Hepatocyte (in vitro differentiated cells): ENCODE data around the gene ERMARD. TPM values are rescaled to one million over a fixed set of nuclear protein-coding genes. Genes with fewer than 3 reads are reported as not detected.

Source experiments
- DNase-seq: peaks from one replicate; pipeline ENCODE4 v3.0.0-alpha.2; 2016; ENCODE audit warnings: low spot score
- H2AFZ ChIP-seq: fragments of 200-600 bp; sonication (generic); 2 replicates; pipeline ENCODE4 v1.6.0; 2016; ENCODE audit warnings: antibody characterized with exemption, mild to moderate bottlenecking
- H3K27ac ChIP-seq: fragments of 200-600 bp; sonication (generic); 2 replicates; pipeline ENCODE4 v1.5.1; 2016; ENCODE audit warnings: mild to moderate bottlenecking
- H3K27me3 ChIP-seq: fragments of 200-600 bp; sonication (generic); 2 replicates; pipeline ENCODE4 v1.6.1; 2016
- H3K36me3 ChIP-seq: fragments of 200-600 bp; sonication (generic); replicated peaks from 2 replicates; pipeline ENCODE4 v1.5.1; 2016; ENCODE audit warnings: low read depth; ENCODE audit not compliant: insufficient read depth
- H3K4me1 ChIP-seq: fragments of 200-600 bp; sonication (generic); 2 replicates; pipeline ENCODE4 v1.5.1; 2016; ENCODE audit warnings: mild to moderate bottlenecking, moderate library complexity; ENCODE audit not compliant: insufficient read depth
- H3K4me2 ChIP-seq: fragments of 200-600 bp; sonication (generic); 2 replicates; pipeline ENCODE4 v1.6.0; 2016
- H3K4me3 ChIP-seq: fragments of 200-600 bp; sonication (generic); 2 replicates; pipeline ENCODE4 v1.5.1; 2016; ENCODE audit warnings: mild to moderate bottlenecking
- H3K79me2 ChIP-seq: fragments of 200-600 bp; sonication (generic); 2 replicates; pipeline ENCODE4 v1.6.0; 2017; ENCODE audit warnings: mild to moderate bottlenecking
- H3K9me2 ChIP-seq: fragments of 200-600 bp; sonication (generic); replicated peaks from 2 replicates; pipeline ENCODE4 v1.6.0; 2017; ENCODE audit warnings: mild to moderate bottlenecking; ENCODE audit not compliant: insufficient read depth
- H3K9me3 ChIP-seq: fragments of 200-600 bp; sonication (generic); 2 replicates; pipeline ENCODE4 v1.5.1; 2016; ENCODE audit warnings: low read depth, mild to moderate bottlenecking
- H4K20me1 ChIP-seq: fragments of 200-600 bp; sonication (generic); 2 replicates; pipeline ENCODE4 v1.6.0; 2016; ENCODE audit warnings: mild to moderate bottlenecking; ENCODE audit not compliant: insufficient read depth, poor library complexity, severe bottlenecking
- EZH2 ChIP-seq: fragments of 200-600 bp; sonication (generic); IDR thresholded peaks from 2 replicates; pipeline ENCODE4 v1.6.1; 2016; ENCODE audit warnings: antibody characterized with exemption, mild to moderate bottlenecking, borderline replicate concordance
- EZH2phosphoT487 ChIP-seq: fragments of 200-600 bp; sonication (generic); IDR thresholded peaks from one replicate; pipeline ENCODE4 v1.6.1; 2018; ENCODE audit warnings: antibody characterized with exemption, mild to moderate bottlenecking, low read depth, moderate library complexity; ENCODE audit not compliant: unreplicated experiment, severe bottlenecking
- WGBS: methylation state at CpG from one replicate; pipeline ENCODE4 v1.1.6; 2016; ENCODE audit warnings: low lambda C conversion rate; ENCODE audit errors: missing lambda C conversion rate; 5-methylcytosine and 5-hydroxymethylcytosine counted together
- polyA plus RNA-seq: library from polyadenylated mRNA; unstranded; fragments of >200 nt; fragmentation: Nextera tagmentation; extraction: Ambion mirVana; gene quantifications from 2 replicates; pipeline ENCODE4 v1.2.1, GENCODE V29; 2016
- total RNA-seq: library from RNA; depleted of rRNA; stranded (reverse); fragments of >200 nt; gene quantifications from 2 replicates; pipeline ENCODE4 v1.2.3, GENCODE V29; 2014
- TF ChIP-seq, protein P1 (sequence below): fragments of 200-600 bp; sonication (generic); IDR thresholded peaks from 2 replicates; pipeline ENCODE4 v1.5.1; 2016; ENCODE audit warnings: antibody characterized with exemption, mild to moderate bottlenecking; ENCODE audit not compliant: poor library complexity

ERMARD gene
- total and polyA plus RNA-seq, 2 experiments from 2014 or later, result 22.7 to 27.4 TPM

DNA sequence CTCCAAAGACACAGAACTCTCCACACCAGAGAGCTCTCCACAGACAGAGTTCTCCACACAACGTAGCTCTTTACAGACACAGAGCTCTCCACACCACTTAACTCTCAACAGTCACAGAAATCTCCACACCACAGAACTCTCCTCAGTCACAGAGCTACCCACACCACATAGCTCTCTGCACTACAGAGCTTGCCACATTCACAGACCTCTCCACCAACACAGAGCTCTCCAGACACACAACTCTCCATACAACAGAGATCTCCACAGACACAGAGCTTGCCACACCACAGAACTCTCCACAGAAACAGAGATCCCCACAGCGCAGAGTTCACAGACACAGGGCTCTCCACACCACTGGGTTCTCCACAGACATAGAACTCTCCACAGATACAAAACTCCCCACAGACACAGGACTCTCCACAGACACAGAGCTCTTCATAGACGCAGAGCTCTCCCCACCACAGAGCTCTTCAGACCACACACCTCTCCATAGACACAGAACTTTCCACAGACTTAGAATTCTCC lies 52.5 kb downstream of the ERMARD start:
- Histone ChIP-seq H3K36me3 (no peaks in the 10 kb centered on the region), H3K4me3 (no peak overlapping the region), H3K4me2 (no peak overlapping the region), H2AFZ (no peak overlapping the region), H3K4me1 (peaks cover 21% of the 10 kb centered on the region), H3K9me2 (no peaks in the 10 kb centered on the region), H3K79me2 (no peaks in the 10 kb centered on the region), H4K20me1 (no peaks in the 10 kb centered on the region), H3K9me3 (no peaks in the 10 kb centered on the region), H3K27me3 (no peaks in the 10 kb centered on the region), H3K27ac (no peak overlapping the region)
- DNase-seq, result no peak
- WGBS, result 91% methylated on average over 3 of the region's 3 CpGs
- TF ChIP-seq, protein P1, sequence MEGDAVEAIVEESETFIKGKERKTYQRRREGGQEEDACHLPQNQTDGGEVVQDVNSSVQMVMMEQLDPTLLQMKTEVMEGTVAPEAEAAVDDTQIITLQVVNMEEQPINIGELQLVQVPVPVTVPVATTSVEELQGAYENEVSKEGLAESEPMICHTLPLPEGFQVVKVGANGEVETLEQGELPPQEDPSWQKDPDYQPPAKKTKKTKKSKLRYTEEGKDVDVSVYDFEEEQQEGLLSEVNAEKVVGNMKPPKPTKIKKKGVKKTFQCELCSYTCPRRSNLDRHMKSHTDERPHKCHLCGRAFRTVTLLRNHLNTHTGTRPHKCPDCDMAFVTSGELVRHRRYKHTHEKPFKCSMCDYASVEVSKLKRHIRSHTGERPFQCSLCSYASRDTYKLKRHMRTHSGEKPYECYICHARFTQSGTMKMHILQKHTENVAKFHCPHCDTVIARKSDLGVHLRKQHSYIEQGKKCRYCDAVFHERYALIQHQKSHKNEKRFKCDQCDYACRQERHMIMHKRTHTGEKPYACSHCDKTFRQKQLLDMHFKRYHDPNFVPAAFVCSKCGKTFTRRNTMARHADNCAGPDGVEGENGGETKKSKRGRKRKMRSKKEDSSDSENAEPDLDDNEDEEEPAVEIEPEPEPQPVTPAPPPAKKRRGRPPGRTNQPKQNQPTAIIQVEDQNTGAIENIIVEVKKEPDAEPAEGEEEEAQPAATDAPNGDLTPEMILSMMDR, result no peak
- no peak for TF ChIP-seq EZH2
- no peak for TF ChIP-seq EZH2phosphoT487

DNA sequence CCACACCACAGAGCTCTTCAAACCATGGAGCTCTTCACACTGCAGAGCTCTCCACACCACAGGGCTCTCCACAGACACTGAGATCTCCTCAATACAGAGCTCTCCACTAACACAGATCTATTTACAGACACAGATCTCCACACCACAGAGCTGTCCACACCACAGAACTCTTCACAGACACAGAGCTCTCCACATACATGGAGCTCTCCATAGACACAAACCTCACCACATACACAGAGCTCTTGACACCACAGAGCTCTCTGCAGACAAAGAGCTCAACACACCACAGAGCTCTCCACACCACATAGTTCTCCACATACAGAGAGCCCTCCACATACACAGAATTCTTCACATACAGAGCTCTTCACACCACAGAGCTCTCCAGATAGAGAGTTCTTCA lies 53.0 kb downstream of the ERMARD start:
- H3K36me3 ChIP-seq, result no peaks in the 10 kb centered on the region
- H3K4me3 ChIP-seq, result no peak overlapping the region

DNA sequence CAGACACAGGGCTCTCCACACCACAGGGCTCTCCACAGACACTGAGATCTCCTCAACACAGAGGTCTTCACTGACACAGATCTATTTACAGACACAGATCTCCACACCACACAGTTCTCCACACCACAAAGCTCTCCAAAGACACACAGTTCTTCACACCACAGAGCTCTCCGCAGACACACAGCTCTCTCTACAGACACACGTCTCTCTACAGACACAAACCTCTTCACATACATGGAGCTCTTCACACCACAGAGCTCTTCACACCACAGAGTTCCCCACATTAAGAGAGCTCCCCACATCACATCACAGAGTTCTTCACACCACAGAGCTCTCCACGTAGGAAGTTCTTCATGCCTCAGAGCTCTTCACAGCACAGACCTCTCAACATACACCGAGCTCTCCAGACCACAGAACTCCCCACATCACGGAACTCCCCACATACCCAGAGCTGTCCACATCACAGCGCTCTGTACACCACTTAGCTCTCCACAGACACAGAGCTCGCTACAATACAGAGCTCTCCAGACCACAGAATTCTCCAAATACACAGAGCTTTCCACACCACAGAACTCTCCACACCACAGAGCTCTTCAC lies 53.9 kb downstream of the ERMARD start:
- Histone ChIP-seq H3K4me2 (no peak overlapping the region), H4K20me1 (no peaks in the 10 kb centered on the region)
- TF ChIP-seq EZH2 (no peak), EZH2phosphoT487 (no peak)
- TF ChIP-seq, protein P1, result no peak

More for the DNA sequence above, 53.0 kb downstream of the ERMARD start:
- Histone ChIP-seq H3K4me2 (no peak overlapping the region), H2AFZ (no peak overlapping the region), H3K4me1 (peaks cover 15% of the 10 kb centered on the region), H3K27me3 (no peaks in the 10 kb centered on the region), H3K27ac (no peak overlapping the region), H3K79me2 (no peaks in the 10 kb centered on the region), H3K9me2 (no peaks in the 10 kb centered on the region), H4K20me1 (no peaks in the 10 kb centered on the region), H3K9me3 (no peaks in the 10 kb centered on the region)
- no peak for DNase-seq
- TF ChIP-seq, protein P1, result no peak
- TF ChIP-seq EZH2 (no peak), EZH2phosphoT487 (no peak)

More for the DNA sequence above, 53.9 kb downstream of the ERMARD start:
- H3K4me1 ChIP-seq, result peaks cover 16% of the 10 kb centered on the region
- no peaks in the 10 kb centered on the region for H3K9me3 ChIP-seq
- H3K79me2 ChIP-seq, result no peaks in the 10 kb centered on the region
- WGBS, result 97% methylated on average over 7 of the region's 7 CpGs
- H3K4me3 ChIP-seq, result no peak overlapping the region
- no peaks in the 10 kb centered on the region for H3K9me2 ChIP-seq
- no peaks in the 10 kb centered on the region for H3K36me3 ChIP-seq
- no peak overlapping the region for H2AFZ ChIP-seq
- DNase-seq, result no peak
- no peak overlapping the region for H3K27ac ChIP-seq
- H3K27me3 ChIP-seq, result no peaks in the 10 kb centered on the region
